BJ (cell line): ENCODE measurements around the gene SYTL1. TPM values are rescaled to one million over a fixed set of nuclear protein-coding genes. Genes with fewer than 3 reads are reported as not detected.
A peak's percentile ranks its signal among the peaks of the same experiment; 100 is the strongest.

Source experiments
- CTCF ChIA-PET: fragments of 350-600 bp; formaldehyde crosslinking; extraction: SDS; loops from one replicate; lab custom pipeline; 2021; ENCODE audit warnings: antibody characterized with exemption, inconsistent platforms; lab: Yijun Ruan, JAX
- POLR2A ChIA-PET: fragments of 300-600 bp; sonication (Branson Sonifier 250); formaldehyde crosslinking; extraction: SDS; loops from one replicate; lab custom pipeline; 2021; ENCODE audit warnings: antibody characterized with exemption; lab: Charles Lee
- DNase-seq: peaks from one replicate; pipeline ENCODE4 v3.0.0-alpha.2; 2011; ENCODE audit warnings: low read depth
- H3K27me3 ChIP-seq: 2 replicates; pipeline ENCODE4 v1.6.0; 2011; ENCODE audit warnings: low read length; ENCODE audit not compliant: control insufficient read depth, insufficient read depth
- H3K36me3 ChIP-seq: 2 replicates; pipeline ENCODE4 v1.5.1; 2011; ENCODE audit warnings: low read length; ENCODE audit not compliant: control insufficient read depth, insufficient read depth
- H3K4me3 ChIP-seq: 2 replicates; pipeline ENCODE4 v1.5.1; 2011; ENCODE audit warnings: low read depth, mild to moderate bottlenecking, control low read depth, low read length
- polyA plus RNA-seq: library from polyadenylated mRNA; depleted of rRNA; stranded (reverse); fragments of >200 nt; gene quantifications from 2 replicates; pipeline ENCODE4 v1.2.3, GENCODE V29; 2011
- TF ChIP-seq, protein P1 (sequence below): IDR thresholded peaks from 2 replicates; pipeline ENCODE4 v1.5.1; 2011; ENCODE audit warnings: low read depth, mild to moderate bottlenecking, control low read depth, inconsistent platforms, low read length, moderate library complexity; ENCODE audit not compliant: insufficient read depth

SYTL1 gene
- polyA plus RNA-seq, 1 experiment = 0.23 TPM

DNA sequence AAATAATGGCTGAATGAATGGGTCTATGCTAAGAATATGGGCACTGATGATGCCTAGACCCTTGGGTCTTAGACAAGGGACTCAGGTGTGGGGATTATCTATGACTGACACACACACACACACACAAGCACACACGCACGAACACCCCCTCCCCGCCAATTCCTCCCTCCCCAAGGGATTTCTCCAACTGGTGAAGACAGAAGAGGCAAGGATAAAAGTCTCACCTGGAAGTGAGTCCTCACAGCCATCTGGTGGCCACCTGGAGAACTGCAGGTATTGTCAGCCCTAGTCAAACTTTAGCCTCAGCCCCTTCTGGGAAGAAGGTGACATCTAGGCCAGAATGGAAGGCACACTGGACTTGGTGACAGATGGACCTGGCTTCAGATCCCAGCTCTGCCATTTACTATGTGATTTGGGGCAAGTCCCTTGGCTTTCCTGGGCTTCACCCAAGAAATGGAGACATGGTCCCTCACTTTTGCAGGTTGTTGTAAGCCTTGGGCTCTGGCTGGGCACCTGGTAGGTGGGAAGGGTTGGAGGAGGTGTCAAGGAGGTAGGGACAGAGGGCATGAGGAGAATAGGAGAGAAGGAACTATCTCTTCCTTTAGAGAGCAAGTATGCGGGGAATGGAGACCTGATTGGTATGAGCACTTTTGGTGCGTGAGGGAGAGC, 46.6 kb downstream of the SYTL1 start:
- TF ChIP-seq, protein P1, sequence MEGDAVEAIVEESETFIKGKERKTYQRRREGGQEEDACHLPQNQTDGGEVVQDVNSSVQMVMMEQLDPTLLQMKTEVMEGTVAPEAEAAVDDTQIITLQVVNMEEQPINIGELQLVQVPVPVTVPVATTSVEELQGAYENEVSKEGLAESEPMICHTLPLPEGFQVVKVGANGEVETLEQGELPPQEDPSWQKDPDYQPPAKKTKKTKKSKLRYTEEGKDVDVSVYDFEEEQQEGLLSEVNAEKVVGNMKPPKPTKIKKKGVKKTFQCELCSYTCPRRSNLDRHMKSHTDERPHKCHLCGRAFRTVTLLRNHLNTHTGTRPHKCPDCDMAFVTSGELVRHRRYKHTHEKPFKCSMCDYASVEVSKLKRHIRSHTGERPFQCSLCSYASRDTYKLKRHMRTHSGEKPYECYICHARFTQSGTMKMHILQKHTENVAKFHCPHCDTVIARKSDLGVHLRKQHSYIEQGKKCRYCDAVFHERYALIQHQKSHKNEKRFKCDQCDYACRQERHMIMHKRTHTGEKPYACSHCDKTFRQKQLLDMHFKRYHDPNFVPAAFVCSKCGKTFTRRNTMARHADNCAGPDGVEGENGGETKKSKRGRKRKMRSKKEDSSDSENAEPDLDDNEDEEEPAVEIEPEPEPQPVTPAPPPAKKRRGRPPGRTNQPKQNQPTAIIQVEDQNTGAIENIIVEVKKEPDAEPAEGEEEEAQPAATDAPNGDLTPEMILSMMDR = peak; percentile 90
- H3K36me3 ChIP-seq = no peaks in the 10 kb centered on the region
- no peak overlapping the region for H3K4me3 ChIP-seq
- ChIA-PET POLR2A (interaction anchor here (0.6 kb wide), 1 partner anchor 23 kb away, joined by 3 read pairs; no protein-coding TSS in a partner anchor), CTCF (interaction anchor here (0.7 to 8.7 kb wide), 19 partner anchors 8 to 89 kb away, joined by 3 to 170 read pairs (median 4); partner anchors contain the start of genes MAP3K6 and SYTL1)
- DNase-seq = no peak
- peaks cover 3% of the 10 kb centered on the region; the same call in 1 of the 2 replicates for H3K27me3 ChIP-seq

DNA sequence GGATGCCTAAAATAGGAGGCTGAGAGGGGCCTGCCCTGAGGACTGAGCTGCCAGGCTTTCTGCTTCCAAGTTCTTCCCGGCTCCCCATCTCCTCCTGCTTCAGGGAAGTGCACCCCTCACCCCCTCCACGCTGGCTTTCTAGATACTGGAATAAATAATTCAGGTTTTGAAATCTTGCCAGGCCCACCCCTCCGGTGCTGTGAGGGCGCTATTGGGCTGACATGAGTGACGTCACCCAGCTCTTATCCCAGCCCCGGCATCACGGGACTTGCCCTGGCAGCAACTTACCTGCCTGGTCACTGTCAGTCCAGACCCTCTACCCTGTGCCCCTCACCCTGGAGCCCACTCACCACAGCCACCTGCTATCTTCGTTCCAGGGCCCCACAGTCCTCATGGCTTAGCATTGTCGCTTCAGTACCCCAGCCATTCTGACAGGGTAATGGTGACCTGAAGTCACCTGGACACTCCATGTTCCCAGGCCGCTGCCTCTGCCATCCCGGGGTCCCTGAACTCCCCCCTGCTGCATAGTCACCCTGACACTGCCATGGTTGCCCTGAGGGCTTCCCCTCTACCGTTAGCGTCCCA, 49.8 kb downstream of the SYTL1 start:
- TF ChIP-seq, protein P1 = 0 out of 2 replicates have a peak, but pooled peaks have one; percentile 22
- no peak for DNase-seq
- Histone ChIP-seq H3K36me3 (no peaks in the 10 kb centered on the region), H3K27me3 (no peaks in the 10 kb centered on the region), H3K4me3 (peak overlapping the region; percentile 70; the same call in 1 of the 2 replicates)
- POLR2A ChIA-PET = no interaction called here
- CTCF ChIA-PET = interaction anchor here (0.6 to 5.2 kb wide), 18 partner anchors 11 to 271 kb away, joined by 3 to 105 read pairs (median 4); partner anchors contain the start of genes AHDC1 and MAP3K6

DNA sequence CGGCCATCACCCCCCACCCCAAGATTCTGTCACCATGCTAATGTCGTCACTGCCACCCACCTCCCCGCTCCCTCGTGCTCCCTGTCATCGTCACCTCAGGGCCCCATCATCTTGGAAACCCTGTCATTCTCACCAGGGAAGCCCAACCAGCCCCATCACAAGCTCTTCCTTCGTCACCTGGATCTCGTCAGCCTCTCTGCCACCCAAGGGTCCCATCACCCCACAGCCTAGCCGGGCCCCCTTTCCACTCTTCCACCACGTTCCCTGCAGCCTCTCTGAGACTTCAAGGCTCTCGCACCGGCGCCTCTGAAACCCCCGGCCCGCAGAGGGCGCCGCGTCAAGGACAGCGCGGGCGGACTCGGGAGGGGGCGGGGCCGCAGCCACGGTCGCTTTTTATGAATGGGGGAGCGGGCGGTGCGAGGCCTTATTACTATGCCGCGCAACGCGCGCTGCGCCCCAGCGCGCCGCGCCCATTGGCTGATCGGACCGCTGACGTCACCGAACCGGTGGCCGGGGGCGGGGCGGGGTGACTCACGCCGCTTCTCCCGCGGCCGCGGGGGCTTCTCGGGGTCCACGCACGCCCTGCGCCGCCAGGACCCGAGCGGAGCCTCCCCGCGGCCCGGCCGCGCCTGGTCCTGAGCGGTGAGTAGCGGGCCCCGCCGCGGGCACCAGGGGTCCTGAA, 50.4 kb downstream of the SYTL1 start, which contains the start of gene GPR3:
Gene GPR3, plus strand, starts transcription at position 527 of the 682 bp plus-strand sequence. CDS start 1,177 bp downstream, outside the sequence.
- Histone ChIP-seq H3K27me3 (no peaks in the 10 kb centered on the region), H3K36me3 (no peaks in the 10 kb centered on the region), H3K4me3 (peak within 1 kb of the TSS; percentile 70)
- ChIA-PET POLR2A (no interaction called here), CTCF (interaction anchor here (0.6 to 5.2 kb wide), 12 partner anchors 10 to 269 kb away, joined by 3 to 105 read pairs (median 7); partner anchors contain the start of genes AHDC1 and MAP3K6)
- no peak for DNase-seq
- TF ChIP-seq, protein P1 = peak; percentile 77

DNA sequence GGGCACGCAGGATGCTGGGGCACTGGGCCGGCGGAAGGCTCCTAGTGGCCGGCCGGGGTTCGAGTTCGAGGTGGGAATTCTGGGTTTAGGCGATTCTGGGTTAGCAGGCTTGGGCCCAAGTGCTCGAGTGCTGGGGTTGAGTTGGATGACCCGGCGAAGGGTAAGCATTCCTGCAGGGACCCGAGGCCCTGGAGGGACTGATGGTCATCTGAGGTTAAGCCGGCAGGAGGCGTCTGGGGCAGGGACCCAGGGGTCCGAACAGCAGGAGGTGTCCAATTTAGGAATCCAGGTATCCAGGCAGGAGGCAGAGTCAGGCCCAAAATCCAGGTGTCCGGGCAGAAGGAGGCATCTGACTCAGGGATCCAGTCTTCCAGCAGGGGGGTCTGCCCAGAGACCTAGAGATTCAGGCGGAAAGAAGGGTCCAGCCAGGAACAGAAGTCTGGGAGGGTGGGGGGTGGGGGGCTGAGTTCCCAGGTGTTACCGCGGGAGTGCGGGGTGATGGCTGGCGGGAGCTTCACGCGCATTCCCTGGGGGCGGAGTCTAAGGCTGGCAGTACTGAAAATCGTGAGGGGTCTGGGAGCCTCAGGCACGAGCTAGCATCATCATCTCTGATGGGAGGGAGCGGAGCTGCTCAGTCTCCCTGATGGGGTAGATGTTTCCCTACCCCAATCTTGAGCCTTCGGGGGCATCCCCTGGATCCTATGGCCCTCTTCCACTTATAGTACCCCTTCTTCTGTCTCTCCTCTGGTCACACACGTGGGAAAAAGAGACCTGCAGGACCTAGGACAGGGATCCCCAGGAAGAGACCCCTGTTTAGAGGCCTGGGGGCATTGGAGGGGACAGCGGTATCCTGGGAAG, 51.2 kb downstream of the SYTL1 start:
- peak overlapping the region; percentile 70 for H3K4me3 ChIP-seq
- no peaks in the 10 kb centered on the region for H3K27me3 ChIP-seq
- CTCF ChIA-PET = interaction anchor here (0.9 to 11.9 kb wide), 9 partner anchors 9 to 291 kb away, joined by 3 to 353 read pairs (median 4); partner anchors contain the start of genes AHDC1 and MAP3K6
- POLR2A ChIA-PET = no interaction called here
- H3K36me3 ChIP-seq = no peaks in the 10 kb centered on the region
- DNase-seq = no peak
- TF ChIP-seq, protein P1 = peak; percentile 43
